Endodermal cell (in vitro differentiated cells): ENCODE results near the gene THSD7A. TPM values are rescaled to one million over a fixed set of nuclear protein-coding genes. Genes with fewer than 3 reads are reported as not detected.
A peak's percentile ranks its signal among the peaks of the same experiment; 100 is the strongest.

Experiments used
- DNase-seq: peaks from one replicate; pipeline ENCODE4 v3.0.0-alpha.2; 2017
- H3K27ac ChIP-seq: 2 replicates; pipeline ENCODE4 v1.5.1; 2013; ENCODE audit warnings: mild to moderate bottlenecking, low read depth, low read length, moderate library complexity
- H3K27me3 ChIP-seq: 2 replicates; pipeline ENCODE4 v1.6.1; 2013; ENCODE audit warnings: mild to moderate bottlenecking, low read length, moderate library complexity; ENCODE audit not compliant: insufficient read depth, control insufficient read depth, poor library complexity, severe bottlenecking
- H3K36me3 ChIP-seq: 2 replicates; pipeline ENCODE4 v1.7.0; 2013; ENCODE audit warnings: mild to moderate bottlenecking, low read length, moderate library complexity; ENCODE audit not compliant: control insufficient read depth, insufficient read depth
- H3K4me1 ChIP-seq: one replicate; pipeline ENCODE4 v1.7.0; 2013; ENCODE audit warnings: low read length; ENCODE audit not compliant: control insufficient read depth, insufficient read depth
- H3K4me3 ChIP-seq: 2 replicates; pipeline ENCODE4 v1.5.1; 2013; ENCODE audit warnings: mild to moderate bottlenecking, low read length, moderate library complexity
- H3K9ac ChIP-seq: 2 replicates; pipeline ENCODE4 v1.6.1; 2013; ENCODE audit warnings: mild to moderate bottlenecking, low read length, moderate library complexity; ENCODE audit not compliant: poor library complexity, severe bottlenecking; ENCODE audit errors: extremely low read depth
- H3K9me3 ChIP-seq: 2 replicates; pipeline ENCODE4 v1.6.1; 2013; ENCODE audit warnings: mild to moderate bottlenecking, low read length, moderate library complexity; ENCODE audit not compliant: control insufficient read depth
- H3K27ac Mint-ChIP-seq: 2 replicates; pipeline ENCODE4 v1.8.0; 2020; ENCODE audit warnings: mixed read lengths
- H3K27me3 Mint-ChIP-seq: 2 replicates; pipeline ENCODE4 v1.8.0; 2021; ENCODE audit warnings: mild to moderate bottlenecking, mixed read lengths; ENCODE audit not compliant: insufficient read depth
- H3K36me3 Mint-ChIP-seq: 2 replicates; pipeline ENCODE4 v1.8.0; 2020; ENCODE audit warnings: low read depth, mixed read lengths
- H3K4me1 Mint-ChIP-seq: 2 replicates; pipeline ENCODE4 v1.8.0; 2020; ENCODE audit warnings: mixed read lengths
- H3K4me3 Mint-ChIP-seq: 2 replicates; pipeline ENCODE4 v1.8.0; 2020; ENCODE audit warnings: mild to moderate bottlenecking, moderate library complexity, mixed read lengths
- H3K9me3 Mint-ChIP-seq: 2 replicates; pipeline ENCODE4 v1.8.0; 2020; ENCODE audit warnings: mild to moderate bottlenecking, mixed read lengths
- CTCF ChIP-seq: fragments of 200-600 bp; sonication (generic); conservative IDR thresholded peaks from 2 replicates; pipeline ENCODE4 v1.5.0; 2021; ENCODE audit warnings: antibody characterized with exemption, mild to moderate bottlenecking
- WGBS, 2 experiments: methylation state at CpG; one replicate each; pipeline versions ENCODE4 v1.1.5 to v1.1.7; 2013; ENCODE audit warnings: missing lambda C conversion rate in 2 of 2, mixed read lengths in 1 of 2; ENCODE audit not compliant: insufficient coverage in 1 of 2, insufficient read length in 1 of 2; 5-methylcytosine and 5-hydroxymethylcytosine counted together
- total RNA-seq, 2 donors: library from RNA; stranded (reverse); fragmentation: NEBNext Ultra II Directional in 1 of 2; extraction: Animal tissue kit (Norgen Biotek cat#: 25700) in 1 of 2; gene quantifications; 2 replicates in 1 of 2; 3 replicates in 1 of 2; pipeline ENCODE4 v1.2.1, GENCODE V29; 2021

The THSD7A gene
- total RNA-seq, 2 donors from 2014 or later = 0.73 to 1.3 TPM

DNA sequence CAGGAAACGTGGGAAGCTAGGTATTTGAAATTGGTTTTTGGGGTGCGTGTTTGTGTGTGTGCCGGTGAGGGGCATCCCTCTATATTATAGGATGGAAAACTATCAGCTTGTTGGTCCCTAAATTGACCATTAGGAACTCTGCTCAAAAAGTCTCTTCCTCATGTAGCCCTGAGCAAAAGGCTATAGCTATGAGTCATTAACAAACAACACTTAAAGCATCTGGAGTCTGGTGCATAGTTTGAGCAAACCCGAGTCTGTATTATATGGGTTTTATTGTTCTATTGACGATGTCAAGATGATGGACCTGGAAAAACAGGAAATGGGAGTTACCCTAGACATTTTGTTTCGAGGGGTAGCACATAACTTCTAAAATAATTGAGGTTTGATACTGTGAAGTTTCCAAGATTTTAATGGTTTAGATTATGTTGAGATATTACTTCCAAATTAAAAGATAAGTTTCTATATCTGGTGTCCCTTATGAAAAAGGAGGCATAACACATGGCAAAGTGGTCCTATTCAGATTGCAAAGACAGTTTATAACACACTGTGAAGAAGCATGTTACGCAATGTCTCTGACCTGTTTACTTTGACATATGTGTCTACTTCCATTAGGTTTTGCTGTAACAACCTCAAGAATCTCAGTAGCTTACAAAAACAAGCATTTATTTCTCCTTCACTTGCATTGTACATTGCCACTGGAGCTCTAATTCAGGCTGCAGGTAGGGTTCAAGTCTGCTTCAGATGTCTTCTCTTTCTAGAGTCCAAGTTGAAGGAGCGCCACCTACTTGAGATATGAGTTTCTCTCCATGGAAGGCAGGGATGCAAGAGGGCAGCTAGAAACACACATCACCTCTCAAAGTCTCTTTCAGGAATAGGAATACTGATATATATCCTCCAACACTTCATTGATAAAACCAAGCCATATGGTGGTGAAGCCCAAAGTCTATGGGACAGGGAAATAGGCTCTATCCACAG is 500.6 kb downstream of the THSD7A start:
- WGBS, 2 experiments = 93 to 98% methylated on average over 5 to 8 of the region's 8 CpGs
- Mint-ChIP-seq H3K4me1 (peaks cover 18% of the 10 kb centered on the region), H3K36me3 (no peaks in the 10 kb centered on the region), H3K27ac (no peak overlapping the region), H3K4me3 (no peak overlapping the region), H3K9me3 (no peaks in the 10 kb centered on the region), H3K27me3 (no peaks in the 10 kb centered on the region)
- Histone ChIP-seq H3K4me1 (peaks cover 11% of the 10 kb centered on the region), H3K36me3 (no peaks in the 10 kb centered on the region), H3K4me3 (no peak overlapping the region), H3K27ac (no peak overlapping the region), H3K9ac (no peak overlapping the region), H3K9me3 (no peaks in the 10 kb centered on the region), H3K27me3 (no peaks in the 10 kb centered on the region)
- TF ChIP-seq CTCF = peak; percentile 47
- DNase-seq = no peak

GRCh38 chr7:11330717-11331116 is 501.3 kb downstream of the THSD7A start:
- H3K4me1 Mint-ChIP-seq = peaks cover 18% of the 10 kb centered on the region
- H3K27ac Mint-ChIP-seq = no peak overlapping the region
- H3K9me3 Mint-ChIP-seq = no peaks in the 10 kb centered on the region
- Histone ChIP-seq H3K36me3 (no peaks in the 10 kb centered on the region), H3K4me3 (no peak overlapping the region), H3K9ac (no peak overlapping the region), H3K27ac (no peak overlapping the region), H3K4me1 (peaks cover 11% of the 10 kb centered on the region), H3K9me3 (no peaks in the 10 kb centered on the region), H3K27me3 (no peaks in the 10 kb centered on the region)
- no peaks in the 10 kb centered on the region for H3K36me3 Mint-ChIP-seq
- no peak overlapping the region for H3K4me3 Mint-ChIP-seq
- WGBS, 2 experiments = 93 to 100% methylated on average over 3 of the region's 3 CpGs
- DNase-seq = no peak
- TF ChIP-seq CTCF = no peak
- H3K27me3 Mint-ChIP-seq = no peaks in the 10 kb centered on the region

- H3K4me3 Mint-ChIP-seq = no peak overlapping the region
- 93% methylated on average over 2 of the region's 3 CpGs; no CpG with 5 or more reads in 1 of the 2 experiments for WGBS, 2 experiments
- Histone ChIP-seq H3K27me3 (no peaks in the 10 kb centered on the region), H3K9me3 (no peaks in the 10 kb centered on the region), H3K36me3 (no peaks in the 10 kb centered on the region), H3K4me3 (no peak overlapping the region), H3K9ac (no peak overlapping the region), H3K27ac (no peak overlapping the region), H3K4me1 (peaks cover 11% of the 10 kb centered on the region)
- H3K36me3 Mint-ChIP-seq = no peaks in the 10 kb centered on the region
- no peak overlapping the region for H3K27ac Mint-ChIP-seq
- no peak for DNase-seq
- no peaks in the 10 kb centered on the region for H3K27me3 Mint-ChIP-seq
- TF ChIP-seq CTCF = no peak
- peaks cover 18% of the 10 kb centered on the region for H3K4me1 Mint-ChIP-seq
- H3K9me3 Mint-ChIP-seq = no peaks in the 10 kb centered on the region
Measured at GRCh38 chr7:11330208-11330607, 501.8 kb downstream of the THSD7A start.
